Left kidney (tissue), 2 donors: ENCODE measurements around the gene COQ9. TPM values are rescaled to one million over a fixed set of nuclear protein-coding genes. Genes with fewer than 3 reads are reported as not detected.
"Not testable (repeated sequence)": the region's sequence is repeated elsewhere in the genome, so short reads cannot be mapped to it uniquely, and the experiment has no call there.

Source experiments
- DNase-seq: peaks from one replicate; pipeline ENCODE4 v3.0.0-alpha.2; 2013
- polyA plus RNA-seq: library from polyadenylated mRNA; unstranded; fragments of 120-200 nt; gene quantifications from one replicate; pipeline ENCODE4 v1.2.1, GENCODE V29; 2013; ENCODE audit not compliant: insufficient read length

The COQ9 gene
- polyA plus RNA-seq, 1 donor = 106 TPM

DNA sequence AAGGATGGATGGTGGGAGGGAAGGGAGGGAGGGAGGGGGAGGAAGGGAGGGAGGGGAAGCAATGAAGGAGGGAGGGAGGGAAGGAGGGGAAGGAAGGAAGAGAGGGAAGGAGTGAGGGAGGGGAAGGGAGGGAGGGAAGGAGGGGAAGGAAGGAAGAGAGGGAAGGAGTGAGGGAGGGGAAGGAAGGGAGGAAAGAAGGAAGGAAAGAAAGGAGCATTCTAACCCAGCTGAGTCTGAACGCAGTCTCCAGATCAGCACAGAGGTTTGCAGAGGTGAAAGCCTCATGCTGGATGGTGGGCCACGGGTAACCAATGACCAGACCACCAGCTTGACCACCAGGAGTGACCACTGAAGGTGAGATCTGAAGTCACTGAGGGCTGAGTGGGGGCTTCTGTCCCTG lies 24.1 kb upstream of the COQ9 start:
- no peak for DNase-seq

GRCh38 chr16:57424583-57424982 lies 22.7 kb upstream of the COQ9 start:
- no peak for DNase-seq

DNA sequence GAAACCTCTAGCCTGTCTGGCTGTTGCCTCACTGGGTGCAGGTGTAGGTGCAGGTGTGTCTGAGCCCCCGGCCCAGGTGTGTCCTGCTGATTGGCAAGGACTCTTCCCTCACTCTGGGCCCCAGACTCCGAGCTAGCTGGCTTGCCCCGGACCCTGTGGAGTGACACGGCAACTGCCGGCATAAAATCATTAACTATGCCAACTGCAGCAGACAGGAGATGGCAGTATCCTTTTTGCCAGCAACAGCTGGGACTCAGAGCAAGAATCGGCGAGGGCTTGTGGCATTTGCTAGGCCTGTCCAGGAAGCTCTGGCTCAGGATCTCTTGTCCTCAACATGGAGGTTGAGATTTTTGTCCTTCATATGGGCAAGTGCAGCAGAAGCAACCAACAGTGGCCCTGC lies 20.9 kb upstream of the COQ9 start:
- no peak for DNase-seq

GRCh38 chr16:57427307-57427706 lies 20.0 kb upstream of the COQ9 start:
- no peak for DNase-seq

GRCh38 chr16:57427824-57428223 lies 19.5 kb upstream of the COQ9 start:
- no peak for DNase-seq

GRCh38 chr16:57430955-57431354 lies 16.3 kb upstream of the COQ9 start:
- DNase-seq = no peak

DNA sequence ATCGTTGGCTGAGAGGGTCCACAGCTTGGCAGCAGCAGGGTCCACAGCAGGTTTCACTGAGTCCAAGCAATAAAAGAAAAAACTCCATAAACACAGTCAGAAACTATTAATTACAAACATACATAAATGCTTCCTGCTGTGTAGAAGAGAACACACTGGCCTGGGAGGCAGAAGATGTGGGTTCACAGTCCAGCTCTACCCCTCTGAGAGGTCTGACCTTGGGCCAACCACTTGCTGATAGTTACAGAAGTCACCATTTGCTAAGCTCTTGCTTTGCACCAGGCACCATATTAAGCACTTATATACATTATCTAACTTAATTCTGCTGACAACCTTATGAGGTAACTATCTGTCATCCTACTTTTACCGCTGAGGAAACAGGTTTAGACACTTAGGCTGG lies 14.8 kb upstream of the COQ9 start:
- no peak for DNase-seq

- no peak for DNase-seq
Measured at GRCh38 chr16:57432989-57433388, 14.3 kb upstream of the COQ9 start.

DNA sequence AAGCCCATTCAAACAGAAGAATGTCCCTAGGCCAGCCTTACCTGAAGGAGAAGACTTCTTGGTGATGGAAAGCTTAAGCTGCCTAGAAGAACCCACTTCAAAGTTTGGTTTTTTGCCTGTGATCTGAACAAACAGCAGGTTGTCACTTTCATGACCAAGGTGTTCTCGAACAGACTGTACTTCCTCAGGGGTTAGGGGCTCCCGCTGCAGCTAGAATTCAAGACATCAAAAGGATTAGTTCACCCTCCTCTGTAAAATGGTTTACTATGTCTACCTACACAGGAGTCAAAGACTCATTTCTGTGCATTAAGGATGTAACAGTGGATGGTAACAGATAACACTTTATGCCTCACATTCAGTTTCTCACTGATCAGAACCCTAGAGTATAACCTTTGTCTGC lies 13.3 kb upstream of the COQ9 start:
- no peak for DNase-seq

DNA sequence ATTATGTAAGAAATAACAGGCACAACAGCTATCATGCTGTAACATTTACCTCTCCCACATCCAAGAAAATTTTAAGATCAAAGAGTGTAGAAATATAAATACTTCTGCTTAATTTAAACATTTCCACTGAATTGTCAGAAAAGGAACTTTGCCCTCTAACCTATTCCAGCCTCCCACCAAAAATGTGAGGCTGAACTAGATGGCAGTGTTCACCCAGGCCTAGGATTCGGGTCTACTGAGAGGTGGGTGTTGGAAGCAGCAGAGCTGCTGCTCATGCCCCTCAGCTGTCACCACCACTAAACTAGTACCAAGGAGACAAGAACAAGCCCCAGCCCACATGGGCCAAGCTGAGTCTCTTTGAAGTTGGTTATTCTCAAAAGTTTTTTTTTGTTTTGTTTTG lies 11.4 kb upstream of the COQ9 start:
- DNase-seq = no peak

DNA sequence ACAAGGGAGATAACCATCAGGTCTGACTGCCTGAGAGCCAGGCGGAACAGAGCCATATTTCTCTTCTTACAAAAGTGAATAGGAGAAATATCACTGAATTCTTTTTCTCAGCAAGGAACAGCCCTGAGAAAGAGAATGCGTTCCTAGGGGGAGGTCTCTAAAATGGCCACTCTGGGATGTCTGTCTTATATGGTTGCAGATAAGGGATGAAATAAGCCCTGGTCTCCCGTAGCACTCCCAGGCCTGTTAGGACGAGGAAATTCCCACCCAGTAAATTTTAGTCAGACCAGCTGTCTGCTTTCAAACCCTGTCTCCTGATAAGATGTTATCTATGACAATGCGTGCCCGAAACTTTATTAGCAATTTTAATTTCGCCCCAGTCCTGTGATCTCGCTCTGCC lies 7.3 kb upstream of the COQ9 start:
- DNase-seq = not testable (repeated sequence)

GRCh38 chr16:57440551-57440950 lies 6.7 kb upstream of the COQ9 start:
- DNase-seq = not testable (repeated sequence)

GRCh38 chr16:57444711-57445110 lies 2.6 kb upstream of the COQ9 start:
- DNase-seq = no peak

- no peak for DNase-seq
Measured at GRCh38 chr16:57445510-57445909, 1.8 kb upstream of the COQ9 start.

- peak; percentile 13 for DNase-seq
Measured at GRCh38 chr16:57446531-57447185, 621 bp upstream of the COQ9 start.

DNA sequence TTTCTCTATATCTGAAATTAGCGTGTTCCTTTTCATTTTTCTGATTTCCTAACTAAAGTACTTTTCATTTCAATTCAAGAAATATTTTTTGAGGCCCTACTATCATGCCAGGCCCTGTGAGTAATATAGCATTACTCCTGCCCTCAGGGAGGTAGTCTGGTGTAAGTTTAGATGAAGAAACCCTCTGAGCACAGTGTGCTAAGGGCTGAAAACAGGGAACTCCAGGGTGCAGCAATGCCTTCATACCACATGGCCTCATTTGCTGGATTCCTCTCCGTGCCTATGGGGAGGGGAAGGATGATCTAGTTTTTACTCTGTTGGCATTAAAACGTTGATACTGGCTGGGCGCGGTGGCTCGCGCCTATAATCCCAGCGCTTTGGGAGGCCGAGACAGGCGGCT lies 4.7 kb downstream of the COQ9 start:
- no peak for DNase-seq

DNA sequence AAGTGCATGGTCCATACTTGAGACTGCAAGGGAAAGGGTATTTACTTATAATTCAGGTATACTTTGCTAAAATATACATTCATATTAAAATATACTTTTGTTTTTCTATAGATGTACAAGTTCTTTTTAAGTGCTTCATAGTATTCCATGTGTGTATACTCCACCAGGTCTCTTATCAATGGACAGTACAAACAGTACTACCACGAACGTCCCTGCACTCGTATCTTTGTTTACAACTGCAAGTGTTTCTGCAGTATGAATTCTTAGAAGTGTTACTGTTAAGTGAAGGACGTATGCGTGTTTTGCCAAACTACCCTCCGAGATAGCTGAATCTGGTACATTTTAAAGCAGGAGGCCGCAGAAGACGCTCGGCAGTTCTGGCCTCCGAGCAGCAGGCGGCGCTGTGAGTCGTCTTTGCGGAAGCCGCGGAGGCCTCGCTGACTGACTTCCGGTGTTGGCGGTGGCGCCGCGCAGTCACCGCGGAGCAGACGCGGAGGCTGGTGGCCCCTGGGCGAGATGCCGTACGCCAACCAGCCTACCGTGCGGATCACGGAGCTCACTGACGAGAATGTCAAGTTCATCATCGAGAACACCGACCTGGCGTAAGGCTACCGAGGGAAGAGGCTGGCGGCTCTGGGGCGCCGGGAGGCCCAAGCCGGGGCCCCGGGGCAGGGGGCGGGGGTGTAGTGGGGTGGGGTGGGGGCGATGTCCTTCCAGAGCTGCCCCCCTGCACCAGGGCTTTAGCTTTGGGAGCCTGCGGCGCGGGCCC lies 15.1 kb downstream of the COQ9 start, which contains the start of gene POLR2C:
TSS of gene POLR2C (plus strand) at position 471 of the 769 bp plus-strand sequence. CDS start at position 517, 46 bp downstream.
- peak; percentile 87 for DNase-seq

DNA sequence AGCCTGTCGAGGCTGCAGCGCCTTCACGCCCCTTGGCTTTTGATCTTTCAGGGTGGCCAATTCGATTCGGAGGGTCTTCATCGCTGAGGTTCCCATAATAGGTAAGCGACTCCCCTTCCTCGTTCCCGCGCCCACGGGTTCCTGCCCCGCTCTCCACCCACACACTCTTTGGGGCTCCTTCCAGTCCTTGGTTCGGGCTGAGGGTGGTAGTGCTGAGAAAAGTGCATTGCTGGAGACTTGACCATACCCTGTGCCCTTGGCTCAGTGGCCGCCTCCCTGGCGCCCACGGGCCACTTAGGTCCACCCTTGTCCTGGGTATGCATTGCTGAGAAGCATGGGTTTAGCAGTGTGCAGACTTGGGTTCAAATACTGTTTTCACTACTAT lies 15.7 kb downstream of the COQ9 start:
- DNase-seq = no peak

GRCh38 chr16:57464523-57464922 lies 17.2 kb downstream of the COQ9 start:
- DNase-seq = no peak

GRCh38 chr16:57468346-57468745 lies 21.1 kb downstream of the COQ9 start:
- no peak for DNase-seq

GRCh38 chr16:57469046-57469445 lies 21.8 kb downstream of the COQ9 start:
- DNase-seq = no peak

- no peak for DNase-seq
Measured at GRCh38 chr16:57469917-57470470, 22.7 kb downstream of the COQ9 start.

- no peak for DNase-seq
Measured at GRCh38 chr16:57470711-57471110, 23.4 kb downstream of the COQ9 start.

DNA sequence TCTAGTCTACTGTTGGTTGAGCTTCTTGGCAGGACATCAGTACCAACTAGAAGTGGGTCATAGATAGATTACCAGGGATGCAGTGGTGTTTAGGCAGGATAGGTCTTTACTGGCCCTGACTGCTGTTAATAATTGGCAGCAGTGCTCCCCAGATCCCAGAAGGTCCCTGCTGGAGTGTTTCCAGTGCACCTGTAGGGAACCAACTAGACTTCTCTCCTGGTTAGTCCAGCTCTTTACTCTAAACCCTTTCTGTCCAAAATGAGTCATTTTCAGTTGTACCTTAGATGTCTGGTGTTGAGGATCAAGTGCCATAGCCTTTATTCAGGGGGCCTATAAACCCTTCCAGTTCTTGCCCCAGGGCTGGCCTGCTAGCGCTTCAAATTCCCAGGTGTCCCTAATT lies 23.9 kb downstream of the COQ9 start:
- no peak for DNase-seq
